Measurements from ENCODE around the gene HORMAD2.

- TF ChIP-seq CTCF (IDR thresholded peaks at IDR 0.05): no peak
- TF ChIP-seq POLR2A (IDR thresholded peaks at IDR 0.05; ENCODE audit: low read depth): no peak
These were observed 87.5 kb downstream of the HORMAD2 start for GRCh38 chr22:30167734-30168133.
